HG02884 (cell line): ENCODE results near the gene SMYD1.

Experiments used
- ATAC-seq: cut with Tn5 transposase; IDR thresholded peaks from one replicate; pipeline ENCODE4 v1.9.1; 2021; ENCODE audit warnings: mild to moderate bottlenecking, moderate library complexity; ENCODE audit not compliant: unreplicated experiment

The SMYD1 gene

DNA sequence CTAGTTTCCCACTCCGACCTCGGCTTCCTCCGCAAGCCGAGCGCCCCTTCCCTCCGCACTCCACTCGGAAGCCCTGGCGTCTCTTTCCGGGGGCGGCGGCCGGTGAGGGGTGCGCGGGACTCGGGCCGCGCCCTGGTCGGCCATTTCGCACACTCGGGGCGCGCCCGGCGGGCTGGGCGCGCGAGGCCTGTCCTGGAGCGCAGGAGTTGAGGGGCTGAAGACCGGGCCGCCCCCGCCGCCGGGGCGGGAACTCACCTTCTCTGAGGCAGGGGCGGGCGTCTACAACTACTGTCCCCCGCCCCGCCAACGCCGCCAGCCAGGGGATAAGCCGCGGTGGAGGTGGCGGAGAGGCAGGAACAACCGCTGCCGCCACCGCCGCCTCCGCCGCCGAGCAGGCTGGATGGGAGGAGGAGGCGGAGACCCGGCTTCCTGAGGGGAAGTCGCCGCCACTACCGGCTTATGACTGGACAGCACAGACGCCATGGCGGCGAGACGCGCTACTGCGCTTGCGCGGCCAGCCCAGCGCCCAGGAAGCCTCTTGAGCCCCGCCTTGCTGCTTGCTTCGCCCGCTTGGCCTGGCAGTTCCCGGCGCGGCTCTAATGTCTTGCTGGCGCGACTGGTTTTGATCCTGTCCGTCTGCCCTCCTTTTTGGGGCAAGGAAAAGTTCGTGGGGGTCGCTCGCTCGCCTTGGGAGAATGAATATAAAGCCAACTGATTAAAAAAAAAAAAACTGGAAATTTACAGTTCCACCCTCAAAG, 12.1 kb upstream of the SMYD1 start, which contains the start of gene KRCC1:
TSS of gene KRCC1 (minus strand) at position 413 of the 758 bp plus-strand sequence. CDS start 27,220 bp downstream, outside the sequence.
- ATAC-seq: peak; percentile 92

DNA sequence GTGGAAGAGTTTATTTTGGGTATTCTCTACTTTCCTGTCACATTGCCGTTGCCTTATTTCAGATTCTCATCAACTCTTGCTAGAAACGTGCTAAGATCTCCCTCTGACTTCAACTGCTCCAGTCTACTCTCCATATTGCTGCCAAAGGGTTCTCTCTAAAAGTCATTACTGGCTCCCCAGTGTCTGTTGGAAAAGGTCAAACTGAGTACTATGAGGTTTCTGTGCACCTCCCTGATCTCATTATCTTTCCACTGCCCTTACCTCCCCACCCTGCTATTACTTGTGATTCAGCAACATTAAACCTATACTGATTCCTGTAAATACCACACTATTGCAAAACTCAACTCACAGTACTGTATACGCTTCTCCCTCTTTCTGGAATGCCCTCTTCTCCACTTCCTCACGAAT, 10.2 kb upstream of the SMYD1 start:
- no peak for ATAC-seq

DNA sequence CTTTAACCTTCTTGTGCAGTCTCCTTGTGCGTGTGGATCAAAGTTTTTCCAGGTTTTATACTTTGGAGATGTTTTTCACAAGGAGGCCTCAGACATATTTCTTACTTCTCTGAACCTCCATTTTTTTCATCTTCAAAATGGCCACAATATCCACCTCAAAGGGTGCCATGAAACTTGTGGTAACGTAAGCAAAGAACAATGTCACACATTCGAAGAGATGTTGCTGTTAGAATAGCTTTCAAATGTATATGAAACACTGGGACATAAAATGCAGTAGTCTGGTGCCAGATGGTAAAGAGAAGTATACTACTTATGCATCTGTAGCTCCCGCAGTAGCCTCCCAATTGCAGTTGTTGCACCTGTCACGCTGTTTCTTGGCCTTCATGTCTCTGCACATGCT, 9.4 kb upstream of the SMYD1 start:
- no peak for ATAC-seq

DNA sequence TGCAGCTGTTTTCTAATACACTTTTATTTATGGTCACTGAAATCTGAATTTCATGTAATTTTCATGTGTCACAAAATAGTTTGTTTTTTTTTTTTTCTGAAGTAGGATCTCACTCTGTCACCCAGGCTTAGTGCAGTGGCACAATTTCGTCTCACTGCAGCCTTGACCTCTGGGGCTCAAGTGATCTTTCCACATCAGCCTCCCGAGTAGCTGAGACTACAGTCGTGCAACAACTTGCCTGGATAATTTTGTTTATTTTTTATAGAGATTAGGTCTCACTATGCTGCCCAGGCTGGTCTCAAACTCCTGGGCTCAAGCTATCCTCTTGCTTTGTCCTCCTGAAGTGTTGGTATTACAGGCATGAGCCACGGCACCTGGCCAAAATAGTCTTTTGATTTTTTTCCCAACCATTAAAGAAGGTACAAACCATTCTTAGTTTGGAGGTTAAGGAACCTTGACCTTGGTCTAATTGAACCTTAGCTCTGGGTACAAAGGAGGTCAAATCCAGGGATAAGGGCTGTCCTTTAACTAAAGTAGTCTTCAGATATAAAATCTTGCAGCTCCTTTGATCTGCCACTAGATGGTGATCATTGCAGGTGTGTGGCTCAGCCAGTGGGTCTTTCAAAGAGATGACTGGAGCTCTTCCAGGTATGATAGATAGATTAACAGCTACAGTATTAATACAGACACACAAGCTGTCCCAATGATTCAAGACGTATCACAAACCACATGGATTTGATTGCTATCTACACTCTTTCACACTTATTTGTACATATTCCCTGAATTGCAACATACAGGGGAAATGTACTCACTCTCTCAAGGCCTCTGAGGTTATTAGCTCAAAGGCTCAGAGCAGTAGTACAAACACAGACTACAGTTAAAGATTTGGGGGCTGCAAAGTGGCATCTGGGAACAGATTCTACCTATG, 7.4 kb upstream of the SMYD1 start:
- peak; percentile 39 for ATAC-seq

DNA sequence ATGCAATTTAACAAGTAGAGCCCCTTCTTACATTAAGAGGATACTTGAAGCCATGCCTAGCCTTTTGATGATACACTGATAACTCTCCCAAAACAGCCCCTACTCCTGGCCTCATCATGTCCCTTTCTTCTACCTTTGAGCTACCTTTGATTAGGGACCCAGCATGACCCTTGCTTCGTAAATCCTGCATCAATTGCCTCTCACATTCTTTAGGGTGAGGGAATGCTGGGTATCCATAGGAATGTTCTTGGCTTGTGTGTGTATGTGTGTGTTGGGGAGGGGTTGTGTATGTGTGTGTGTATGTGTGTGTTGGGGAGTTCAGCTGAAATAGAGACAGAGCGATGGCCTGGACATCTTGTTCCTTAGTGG, 6.7 kb upstream of the SMYD1 start:
- no peak for ATAC-seq

DNA sequence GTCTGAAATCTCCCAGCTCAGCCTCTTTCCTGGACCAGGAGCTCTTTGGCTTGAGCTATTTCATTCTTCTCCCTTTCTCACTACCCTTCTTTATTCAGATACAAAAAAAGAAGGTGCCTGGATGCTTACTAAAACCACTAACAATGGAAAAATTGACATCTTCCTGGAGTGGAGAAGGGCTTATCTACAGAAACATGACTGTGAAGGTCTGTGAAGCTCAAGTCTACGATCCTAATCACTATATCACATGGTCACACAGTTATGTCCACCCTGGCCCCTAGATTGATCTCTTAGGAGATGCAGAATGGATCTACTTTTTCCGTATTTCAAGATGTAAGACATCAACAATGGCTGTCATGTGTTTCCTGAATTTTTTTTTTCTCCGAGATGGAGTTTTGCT, 6.3 kb upstream of the SMYD1 start:
- ATAC-seq: no peak

DNA sequence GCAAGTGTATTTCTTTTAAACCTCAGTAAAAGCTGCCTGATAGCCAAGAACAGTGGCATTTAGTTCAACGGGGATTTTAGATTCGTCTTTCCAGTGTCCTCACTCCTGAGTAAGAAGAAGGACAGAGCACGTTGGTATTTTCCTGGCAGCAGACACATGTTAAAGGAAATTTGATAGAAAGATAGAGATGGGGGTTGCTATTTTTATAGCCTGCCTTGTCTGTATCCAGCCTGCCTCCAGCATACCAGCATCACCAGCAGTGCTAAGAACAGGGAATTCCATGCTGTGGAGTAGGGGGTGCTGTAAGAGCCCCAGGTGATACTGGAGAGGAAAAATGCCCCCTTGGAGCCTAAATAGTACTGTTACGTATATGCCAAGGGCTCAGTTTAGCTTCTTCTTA, 1.1 kb upstream of the SMYD1 start:
- no peak for ATAC-seq

DNA sequence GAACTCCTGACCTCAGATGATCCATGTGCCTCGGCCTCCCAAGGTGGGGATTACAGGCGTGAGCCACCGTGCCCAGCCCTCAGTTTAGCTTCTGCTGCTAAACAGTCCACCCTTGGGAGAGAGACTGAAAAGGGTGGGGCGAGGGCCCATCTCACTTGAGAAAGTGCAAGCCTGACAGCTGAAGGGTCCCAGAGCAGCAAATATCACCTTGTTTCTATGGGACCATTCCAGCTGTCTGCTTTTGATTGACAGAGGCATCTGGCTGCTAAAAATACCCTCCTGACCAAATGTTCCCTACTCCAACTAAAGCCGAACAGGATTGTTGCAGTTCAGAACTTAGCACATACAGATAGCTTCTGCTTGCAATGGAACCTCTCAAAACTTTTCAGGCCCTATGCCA, 436 bp upstream of the SMYD1 start:
- no peak for ATAC-seq

DNA sequence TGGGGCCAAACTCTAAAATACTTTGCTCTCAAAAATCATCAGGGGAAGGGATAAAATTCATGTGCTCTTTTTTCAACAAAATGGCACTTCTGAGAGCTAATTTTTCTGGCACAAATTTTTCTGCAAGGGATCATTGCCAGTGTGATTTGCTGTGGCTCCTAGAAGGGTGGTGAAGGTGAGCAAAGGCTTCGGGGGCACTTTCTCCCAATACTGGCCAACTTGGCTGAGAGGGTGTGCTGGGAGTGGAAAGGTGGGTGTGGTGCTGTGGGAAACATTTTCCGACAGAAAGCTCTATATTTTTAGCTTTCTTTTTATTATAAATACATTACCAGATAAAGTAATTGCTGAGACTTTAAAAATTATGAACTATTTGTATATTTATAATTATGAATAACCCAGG, 419 bp downstream of the SMYD1 start:
- ATAC-seq: no peak

DNA sequence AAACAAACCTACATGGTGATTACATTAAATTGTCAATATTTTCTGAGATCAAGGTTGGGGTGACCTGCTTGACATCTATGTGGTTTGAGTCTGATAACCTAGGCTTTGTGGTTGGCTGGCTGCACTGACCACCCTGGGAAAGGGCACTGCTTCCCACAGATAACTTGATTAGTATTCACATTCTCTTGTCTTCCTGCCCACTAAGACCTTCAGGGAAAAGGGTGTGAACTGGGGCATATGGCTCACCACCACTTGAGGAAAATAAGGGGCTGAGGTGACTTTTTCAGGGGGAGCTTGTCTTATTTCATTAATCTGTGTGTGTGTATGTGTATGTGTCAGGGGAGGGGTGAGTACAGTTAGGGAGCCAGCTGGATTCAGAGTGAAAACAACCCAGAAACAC, 1.5 kb downstream of the SMYD1 start:
- ATAC-seq: no peak

DNA sequence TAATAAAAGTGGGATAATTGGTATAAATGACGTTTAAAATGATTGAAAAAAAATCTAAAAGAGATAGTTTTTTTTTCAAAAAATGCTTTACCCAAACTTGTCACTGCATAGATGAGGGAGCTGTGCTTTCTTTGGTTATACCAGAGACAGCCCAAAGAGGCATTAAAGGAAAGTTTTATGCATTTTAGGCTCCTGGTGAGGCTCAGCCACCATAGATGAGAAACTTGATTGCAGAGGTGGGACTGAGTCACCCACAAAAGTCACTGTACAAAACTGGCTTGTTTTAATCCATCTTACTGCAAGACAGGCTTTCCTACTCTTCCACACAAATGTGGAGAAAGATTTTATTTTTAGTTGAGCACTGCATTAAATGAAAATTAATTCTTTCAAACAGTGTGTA, 2.4 kb downstream of the SMYD1 start:
- no peak for ATAC-seq

DNA sequence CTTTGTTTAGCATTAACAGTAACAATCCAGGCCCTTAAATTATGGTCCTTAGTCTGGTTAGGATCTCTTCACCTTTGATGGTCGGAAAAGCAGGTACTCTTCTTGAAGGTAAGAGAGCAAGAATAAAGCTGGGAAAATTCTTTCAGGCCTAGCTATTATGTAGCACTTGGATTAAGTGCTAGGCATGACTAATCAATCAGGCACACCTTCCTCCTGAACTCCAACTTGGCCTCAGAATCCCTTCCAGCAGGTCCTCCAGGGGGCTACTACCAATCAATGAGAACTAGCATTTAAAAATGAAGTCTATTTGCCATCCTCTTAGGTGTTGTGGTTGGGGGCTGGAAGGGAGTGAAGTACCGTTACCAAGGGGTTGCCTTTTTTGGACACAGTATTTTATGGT, 3.7 kb downstream of the SMYD1 start:
- no peak for ATAC-seq

DNA sequence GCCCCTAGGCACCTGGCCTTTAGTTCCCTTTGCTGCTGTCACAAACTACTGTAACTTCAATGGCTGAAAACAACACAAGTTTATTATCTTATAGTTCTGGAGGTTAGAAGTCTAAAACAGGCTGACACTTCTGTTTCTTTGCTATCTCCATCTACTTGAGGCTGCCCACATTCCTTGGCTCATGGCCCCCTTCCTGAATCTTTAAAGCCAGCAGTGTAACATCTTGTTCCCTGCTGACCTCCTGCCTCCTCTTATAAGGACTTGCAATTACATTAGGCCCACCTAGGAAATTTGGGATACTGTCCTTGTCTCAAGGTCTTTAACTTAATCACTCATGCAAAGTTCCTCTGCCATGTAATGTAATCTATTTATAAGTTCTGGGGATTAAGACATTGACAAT, 6.5 kb downstream of the SMYD1 start:
- ATAC-seq: no peak

DNA sequence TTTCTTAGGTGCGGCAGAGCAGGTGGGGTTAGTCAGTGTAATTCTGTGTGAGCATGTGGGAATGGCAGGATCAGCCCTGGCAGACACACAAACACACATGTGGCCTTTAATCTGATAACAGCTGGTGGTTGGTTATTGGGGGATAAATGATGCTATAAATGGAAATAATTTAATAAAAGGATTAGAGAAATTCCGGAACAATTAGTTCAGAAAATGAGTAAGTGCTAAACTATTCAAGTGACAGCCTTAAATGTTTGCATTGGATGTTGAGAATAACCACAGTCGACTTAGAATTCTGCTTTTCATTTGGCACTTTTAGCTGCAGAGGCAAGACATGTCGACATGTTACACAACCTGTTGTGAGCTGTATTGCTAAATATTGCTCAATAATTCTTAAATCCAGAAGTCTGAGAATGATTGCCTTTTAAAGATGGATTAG, 7.2 kb downstream of the SMYD1 start:
- no peak for ATAC-seq

DNA sequence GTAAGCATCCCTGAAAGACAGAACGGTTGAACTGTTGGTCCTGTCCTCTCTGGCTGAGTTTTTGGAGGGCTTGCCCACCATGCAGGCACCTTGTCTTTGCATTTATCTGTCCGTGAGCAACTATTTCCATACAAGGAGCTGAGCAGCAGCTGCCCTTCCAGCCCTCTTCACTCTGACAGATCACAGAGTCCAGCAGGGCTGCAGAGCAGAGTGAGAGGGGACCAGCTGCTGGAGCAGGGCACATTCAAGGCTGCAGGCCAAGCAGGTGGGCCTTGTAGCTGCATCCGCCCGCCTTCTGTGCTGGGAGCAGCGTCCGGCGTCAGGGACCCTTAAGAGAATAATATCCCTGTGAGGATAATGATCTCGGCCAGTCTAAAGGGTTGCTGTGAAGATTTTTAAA, 9.5 kb downstream of the SMYD1 start:
- no peak for ATAC-seq

DNA sequence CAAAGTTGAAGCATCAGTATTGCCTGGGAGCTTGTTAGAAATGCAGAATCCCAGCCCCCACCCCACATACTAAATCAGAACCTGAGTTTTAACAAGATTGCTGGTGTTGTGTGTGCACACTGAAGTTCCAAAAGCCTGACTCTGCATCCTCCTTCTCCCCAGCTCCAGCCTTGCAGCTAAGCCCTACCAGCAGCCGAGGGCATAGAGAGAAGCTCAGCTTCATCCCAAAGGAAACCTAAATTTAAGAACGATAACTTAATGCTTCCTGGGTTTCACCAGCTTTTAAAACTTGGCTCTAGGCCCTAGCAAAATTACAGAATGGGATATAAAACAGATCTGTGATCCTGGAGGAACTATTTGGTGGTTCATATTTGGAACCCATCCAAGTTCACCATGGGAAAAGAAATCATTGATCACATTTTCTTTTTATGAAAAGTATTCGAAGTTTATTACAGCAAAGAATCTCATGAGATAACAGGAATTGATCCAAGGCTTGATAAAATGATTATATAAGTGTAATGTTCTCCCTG, 11.1 kb downstream of the SMYD1 start:
- no peak for ATAC-seq

DNA sequence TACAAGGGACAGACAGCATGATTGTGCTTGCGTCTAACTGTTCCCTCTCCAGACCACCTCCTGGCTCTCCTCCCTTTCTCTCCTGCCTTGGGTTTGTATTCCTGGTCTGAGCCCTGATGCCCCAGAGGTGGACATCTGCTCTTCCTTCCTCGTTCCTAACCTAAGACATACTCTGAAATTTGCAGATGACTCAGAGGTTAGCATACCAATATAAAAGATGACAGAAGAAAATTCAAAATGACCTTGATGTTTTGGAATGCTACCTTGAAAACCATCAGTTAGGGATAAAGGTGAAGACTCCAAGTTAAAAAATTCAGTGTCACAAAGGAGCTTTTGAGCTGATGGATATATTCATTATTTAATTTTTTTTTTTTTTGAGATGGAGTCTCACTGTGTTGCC, 12.9 kb downstream of the SMYD1 start:
- no peak for ATAC-seq

DNA sequence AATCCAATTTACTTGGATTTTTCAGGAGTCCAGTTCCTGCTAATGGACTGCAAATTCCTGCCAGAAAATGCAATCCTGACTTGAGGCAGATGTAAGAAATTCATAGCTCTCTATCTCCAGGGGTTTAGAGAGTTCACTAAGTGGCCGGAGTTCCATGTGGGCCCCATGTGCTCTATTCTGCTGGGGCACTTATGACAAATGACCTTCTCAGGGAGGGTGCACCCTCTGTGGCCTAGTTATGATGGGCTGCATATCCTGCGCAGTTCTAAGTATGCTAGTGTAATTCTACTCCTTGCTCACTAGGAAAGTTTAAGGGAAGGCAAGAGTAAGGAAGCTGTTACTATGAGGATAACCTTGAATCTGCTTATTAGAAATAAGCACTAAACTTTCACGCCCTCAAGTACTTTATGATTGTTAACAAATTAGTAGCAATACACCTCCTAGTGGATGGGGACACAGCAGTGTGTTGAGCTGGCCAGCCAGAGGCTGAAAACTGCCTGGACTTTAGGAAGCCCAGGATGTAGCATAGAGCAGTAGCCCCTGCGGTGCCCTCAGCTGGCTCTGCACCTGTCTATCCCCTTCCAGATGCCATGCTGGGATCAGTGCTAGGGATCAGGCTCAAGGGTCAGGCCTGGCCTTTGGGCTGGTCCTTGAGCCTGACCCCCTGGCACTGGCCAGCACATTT, 14.4 kb downstream of the SMYD1 start:
- no peak for ATAC-seq

DNA sequence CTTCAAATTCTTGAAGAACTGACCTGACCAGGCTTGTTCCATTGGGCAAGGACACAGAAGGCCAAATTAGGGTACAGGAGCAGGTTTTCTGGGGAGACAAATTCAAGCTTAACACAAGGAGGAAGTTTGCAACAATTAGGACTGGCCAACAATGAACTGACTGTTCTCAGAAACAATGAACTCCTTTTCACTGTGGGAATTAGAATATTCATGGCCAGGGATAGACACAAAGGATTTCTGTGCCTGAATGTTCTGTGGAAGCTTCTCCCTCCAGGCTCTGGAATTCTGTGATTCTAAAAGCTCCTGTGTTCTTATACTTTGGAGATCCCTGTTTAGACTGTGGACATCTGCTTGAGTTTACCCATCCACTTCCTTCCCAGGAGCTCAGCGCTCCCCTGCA, 15.2 kb downstream of the SMYD1 start:
- no peak for ATAC-seq

DNA sequence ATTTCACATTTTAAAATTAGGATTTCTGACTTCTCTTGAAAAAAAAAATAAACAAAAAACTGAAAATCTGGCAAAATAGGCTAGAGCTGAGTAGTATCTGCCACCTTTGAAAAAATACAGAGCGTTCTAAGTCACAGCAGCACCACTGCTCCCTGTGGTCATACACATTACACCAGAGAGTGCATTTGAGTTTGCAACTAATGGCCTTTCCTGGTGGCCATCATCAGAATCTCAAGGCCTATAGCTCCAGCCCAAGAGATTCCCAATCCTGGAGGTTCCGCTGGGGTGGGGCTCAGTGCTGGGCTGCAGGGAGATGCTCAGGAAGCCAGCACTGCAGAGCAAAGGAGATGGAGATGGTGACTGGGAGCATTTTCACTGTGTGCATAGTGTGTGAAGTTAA, 17.5 kb downstream of the SMYD1 start:
- ATAC-seq: no peak

DNA sequence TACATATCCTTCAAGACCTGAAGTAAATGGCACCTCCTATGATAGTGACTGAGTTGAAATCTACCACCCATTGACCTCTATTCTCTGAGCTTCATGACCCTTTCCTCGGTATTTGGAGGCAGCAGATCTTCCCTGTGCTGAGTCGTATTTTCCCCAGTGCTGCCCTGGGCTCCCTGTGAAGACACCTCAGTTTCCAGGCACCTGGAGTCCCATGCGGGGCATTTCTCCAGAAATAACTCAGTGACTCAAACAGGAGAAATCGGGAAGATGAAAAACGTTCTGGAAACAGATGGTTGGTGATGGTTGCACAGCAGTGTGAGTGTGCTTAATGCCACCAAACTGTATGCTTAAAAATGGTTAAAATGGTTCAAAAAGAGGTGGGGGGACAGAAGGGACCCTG, 18.0 kb downstream of the SMYD1 start:
- no peak for ATAC-seq
